DMS53 (cell line): Measurements from ENCODE around the gene PHF21A.
"Not testable (repeated sequence)": the region's sequence is repeated elsewhere in the genome, so short reads cannot be mapped to it uniquely, and the experiment has no call there.

Source experiments
- DNase-seq: peaks from one replicate; lab custom pipeline; 2025; lab: John Stamatoyannopoulos, UW

PHF21A gene

DNA sequence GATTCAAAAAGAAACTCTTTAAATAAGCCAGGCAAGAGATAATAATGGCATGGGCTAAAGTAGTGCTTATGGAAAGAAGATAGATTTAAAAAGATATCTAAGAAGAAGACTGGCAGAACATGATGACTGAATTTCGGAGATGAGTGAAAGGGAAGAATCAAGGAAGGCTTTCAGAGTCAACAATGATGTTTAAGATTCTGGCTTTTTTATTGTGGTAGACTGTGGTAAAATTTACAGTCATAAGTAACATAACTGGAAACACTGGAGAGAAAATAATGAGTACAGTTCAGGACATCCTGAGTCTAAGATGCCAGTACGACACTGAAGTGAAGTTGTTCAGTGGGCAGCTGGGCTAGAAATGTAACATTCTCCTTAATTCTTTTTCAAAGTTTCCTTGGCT is 85.2 kb downstream of the PHF21A start:
- DNase-seq: no peak

DNA sequence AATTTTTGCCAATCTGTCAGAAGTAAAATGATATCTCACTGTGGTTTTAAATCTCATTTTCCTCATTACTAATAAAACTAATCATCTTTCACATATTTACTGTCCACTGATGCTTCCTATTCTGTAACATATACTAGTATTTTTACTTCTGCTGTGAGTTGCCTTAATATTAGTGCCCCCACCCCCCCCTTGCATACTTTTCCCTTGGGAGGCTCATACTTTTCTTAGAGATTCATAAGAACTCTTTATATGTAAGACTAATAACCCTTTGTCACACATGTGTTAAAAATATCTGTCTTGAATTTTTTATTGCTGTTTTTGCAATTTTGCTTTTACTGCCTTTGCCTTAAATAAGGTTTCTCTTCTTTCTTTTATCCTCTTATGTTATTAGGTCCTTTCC is 87.2 kb downstream of the PHF21A start:
- no peak for DNase-seq

DNA sequence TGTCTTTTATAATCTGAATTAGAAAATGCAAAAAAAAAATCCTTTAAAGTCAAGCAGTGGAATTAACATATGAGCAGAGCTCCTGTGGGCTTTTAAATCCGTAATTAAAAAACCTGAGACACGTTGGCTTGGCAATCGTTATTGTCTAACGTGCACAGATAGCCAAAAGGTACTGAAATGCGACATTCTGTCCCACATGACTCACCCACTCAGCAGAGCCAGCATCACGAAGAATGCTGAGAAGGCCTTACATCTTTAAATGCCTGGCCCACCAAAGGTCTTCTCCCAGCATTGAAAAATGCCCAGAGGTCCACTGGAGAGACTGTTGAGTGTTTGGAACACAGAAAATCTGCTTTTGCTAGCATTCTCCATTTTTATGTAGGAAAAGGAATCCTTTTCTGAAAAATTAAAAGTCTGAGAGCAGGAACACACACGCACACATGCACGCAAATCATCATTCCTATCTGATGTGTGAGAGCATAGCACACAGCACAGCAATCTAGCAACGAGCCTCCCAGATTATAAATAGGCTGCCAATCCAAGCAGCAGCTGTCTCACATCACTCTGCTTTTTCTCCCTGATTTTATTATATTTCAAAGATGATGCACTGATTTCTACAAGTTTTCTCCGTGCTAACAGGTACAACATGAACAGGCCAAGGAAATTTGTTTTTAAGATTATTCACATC is 94.5 kb downstream of the PHF21A start:
- no peak for DNase-seq

DNA sequence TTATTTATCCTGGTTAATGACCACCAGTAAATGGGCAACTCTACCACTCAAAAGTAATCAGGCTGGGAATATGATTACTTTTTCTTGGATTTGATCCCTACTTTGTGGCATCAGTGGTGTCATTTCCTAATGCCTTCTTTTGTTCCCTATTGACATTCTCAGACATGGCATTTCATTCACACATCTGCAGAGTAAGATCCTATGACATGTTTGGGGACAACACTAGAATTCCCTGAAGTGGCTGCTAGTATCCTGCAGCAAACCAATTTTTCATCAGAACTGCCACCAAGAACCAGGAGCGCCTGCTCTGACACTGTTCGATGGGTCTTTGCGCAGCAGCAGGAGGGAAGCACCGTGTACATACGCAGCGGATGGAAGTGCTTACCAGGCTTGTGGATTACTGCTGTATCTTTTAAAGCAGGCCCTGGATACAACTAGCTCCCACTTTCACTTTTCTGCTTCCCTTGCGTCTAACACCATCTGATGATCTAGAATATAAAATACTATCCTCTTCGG is 101.1 kb downstream of the PHF21A start:
- DNase-seq: no peak

DNA sequence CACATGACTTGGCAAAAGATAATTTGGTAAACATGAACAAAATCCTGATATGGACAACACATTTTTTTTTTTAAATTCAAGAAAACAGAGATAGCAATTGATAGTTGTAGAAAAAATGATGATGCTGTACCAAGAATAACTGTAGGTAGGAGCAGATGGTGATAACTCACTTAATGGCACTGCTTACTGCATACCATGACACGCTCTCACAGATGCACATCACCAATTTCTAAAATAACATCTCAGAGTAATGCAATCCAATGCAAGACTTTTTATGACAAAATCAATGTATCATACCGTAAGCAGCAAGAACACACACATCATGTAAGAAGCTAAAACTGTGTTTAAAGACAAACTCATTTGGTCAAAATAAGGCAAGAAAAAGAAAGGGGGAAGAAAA is 102.6 kb downstream of the PHF21A start:
- DNase-seq: no peak

DNA sequence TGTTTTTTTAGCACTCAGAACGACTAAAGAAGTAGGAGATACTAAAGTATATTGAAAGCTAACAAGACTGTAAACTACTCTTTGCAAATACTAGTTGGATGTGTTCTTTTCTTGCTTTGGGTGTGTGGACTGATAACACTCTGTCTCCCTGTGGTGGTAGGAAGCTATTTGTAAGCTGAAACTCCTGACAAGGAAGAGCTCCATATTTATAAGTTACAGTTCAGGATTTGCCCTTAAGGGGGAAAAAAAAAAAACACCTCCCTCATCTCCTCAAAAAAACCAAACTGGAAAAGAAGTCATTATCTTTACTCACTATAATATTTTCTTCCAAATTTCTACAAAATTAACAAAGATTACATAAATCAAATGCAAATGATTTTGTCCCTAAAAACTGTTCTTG is 103.9 kb downstream of the PHF21A start:
- no peak for DNase-seq

DNA sequence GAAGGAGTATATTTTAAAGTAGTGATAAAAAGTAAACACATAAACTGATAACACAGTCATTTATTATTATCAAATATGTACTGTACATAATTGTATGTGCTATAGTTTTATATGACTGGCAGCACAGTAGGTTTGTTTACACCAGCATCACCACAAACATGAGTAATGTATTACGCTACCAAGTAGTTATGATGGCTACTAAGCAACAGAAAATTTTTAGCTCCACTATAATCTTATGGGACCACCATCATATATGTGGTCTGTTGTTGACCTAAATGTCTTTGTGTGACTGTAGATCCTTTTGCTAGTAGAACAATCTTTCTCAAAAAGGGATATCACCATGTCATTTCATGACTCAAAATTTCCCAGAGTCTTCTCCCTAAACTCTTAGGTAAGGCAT is 105.3 kb downstream of the PHF21A start:
- no peak for DNase-seq

DNA sequence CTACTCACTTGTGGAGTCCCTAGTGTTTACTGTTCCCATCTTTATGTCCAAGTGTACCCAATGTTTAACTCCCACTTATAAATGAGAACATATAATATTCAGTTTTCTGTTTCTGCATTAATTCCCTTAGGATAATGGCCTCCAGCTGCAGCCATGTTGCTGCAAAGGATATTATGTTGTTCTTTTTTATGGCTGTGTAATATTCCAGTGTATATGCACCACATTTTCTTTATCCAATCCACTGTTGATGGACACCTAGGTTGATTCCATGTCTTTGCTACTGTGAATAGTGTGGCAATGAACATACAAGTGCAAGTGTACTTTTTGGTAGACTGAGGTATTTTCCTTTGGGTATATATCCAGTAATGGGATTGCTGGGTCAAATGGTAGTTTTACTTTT is 107.1 kb downstream of the PHF21A start:
- not testable (repeated sequence) for DNase-seq

DNA sequence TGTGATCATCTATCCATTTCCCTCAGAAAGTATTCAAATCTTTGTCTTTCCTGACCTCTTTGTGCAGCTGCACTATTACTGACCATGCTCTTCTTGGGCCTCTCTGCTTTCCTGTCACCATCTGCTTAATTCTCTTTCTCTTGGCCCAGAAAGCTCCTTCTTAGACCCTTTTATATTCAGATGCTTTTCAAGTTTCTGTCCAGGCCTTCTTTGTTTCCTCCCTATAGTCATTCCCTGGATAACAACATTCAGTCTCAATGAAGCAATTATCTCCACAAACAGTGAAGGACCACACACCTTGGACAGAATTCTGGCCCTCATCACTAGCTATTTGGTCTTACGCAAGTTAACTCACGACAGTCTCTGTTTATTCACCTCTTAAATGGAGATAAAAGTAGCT is 109.1 kb downstream of the PHF21A start:
- DNase-seq: no peak

DNA sequence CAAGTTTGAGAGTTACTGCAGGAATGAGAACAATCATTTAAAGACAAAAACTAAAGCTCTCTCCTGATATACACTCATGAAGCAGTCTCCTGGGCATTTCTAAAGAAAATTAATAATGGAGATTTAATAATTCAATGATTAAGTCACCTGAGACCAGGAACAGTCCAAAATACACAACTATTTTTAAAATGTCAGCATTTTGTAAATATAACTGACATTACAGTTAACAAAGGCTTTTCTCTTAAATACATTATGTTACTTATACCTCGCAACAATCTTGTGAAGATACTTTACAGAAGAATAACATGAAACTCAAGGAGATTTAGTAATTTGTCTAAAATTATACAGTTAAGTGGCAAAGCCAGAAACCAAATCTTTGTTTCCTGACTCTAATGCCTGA is 111.2 kb downstream of the PHF21A start:
- DNase-seq: no peak

DNA sequence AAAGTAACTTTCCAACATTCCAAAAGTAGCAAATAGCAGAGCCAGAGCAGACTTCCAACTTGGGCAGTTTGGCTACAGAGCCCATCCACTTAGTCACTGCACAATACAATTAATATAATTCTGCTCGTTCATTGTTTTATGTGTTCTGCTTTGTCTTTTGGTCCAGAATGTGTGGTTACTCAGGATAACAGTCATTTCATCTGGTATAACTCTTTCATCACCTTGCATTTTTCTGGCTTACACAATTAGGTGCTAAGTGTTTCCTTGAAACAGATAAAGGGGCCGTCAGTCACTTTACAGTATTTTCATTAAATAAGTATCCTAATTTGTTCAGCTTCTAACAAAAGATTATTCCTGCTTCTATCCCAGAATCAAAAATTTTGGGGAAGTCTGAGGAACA is 111.6 kb downstream of the PHF21A start:
- DNase-seq: no peak

DNA sequence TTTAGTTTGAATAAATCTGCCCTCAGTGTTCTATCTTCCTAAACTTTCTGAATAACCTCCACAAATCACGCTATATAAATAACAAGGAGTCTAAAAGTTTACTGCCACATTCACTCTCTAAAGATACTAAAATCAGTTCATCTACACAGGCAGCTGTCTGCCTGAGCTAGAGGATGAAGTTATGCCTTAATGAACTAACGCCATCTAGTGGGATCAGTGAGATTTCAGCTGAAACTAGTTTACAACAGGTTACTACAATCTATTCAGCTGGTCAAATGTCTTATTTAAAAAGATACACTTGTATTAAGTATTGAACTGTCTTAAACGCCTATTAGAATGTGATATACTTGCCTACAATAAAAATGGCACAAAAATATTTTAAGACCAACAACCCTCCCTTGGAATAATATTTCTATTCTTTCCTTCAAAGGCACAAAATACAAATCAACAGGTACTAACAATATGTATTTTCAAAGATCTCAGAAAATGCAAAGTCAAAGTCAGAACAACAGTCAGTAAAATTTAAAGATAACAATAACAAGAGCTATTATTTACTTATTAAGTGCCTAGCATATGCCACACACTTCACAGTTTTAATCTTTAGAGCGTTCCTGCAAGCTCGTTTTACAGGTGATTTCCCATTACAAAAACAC is 114.7 kb downstream of the PHF21A start:
- DNase-seq: peak; percentile 80

DNA sequence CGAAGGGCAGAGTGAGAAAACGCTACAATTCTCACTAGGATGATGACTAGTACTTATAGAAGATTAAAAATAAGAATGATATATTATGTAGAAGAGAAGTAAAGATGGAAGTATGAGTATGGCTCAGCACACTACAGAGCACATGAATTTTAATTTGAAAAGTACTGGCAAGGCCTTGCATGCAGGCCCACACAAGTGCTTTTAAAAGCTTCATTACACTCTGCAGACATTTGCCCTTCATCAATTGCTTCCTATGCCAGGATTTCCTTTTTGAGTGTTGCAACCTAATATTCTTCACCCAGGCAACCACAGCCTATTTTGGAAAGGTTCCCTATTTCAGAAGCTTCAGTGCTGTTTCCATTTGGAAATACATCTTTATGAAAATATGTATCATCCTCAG is 117.7 kb downstream of the PHF21A start:
- DNase-seq: no peak

DNA sequence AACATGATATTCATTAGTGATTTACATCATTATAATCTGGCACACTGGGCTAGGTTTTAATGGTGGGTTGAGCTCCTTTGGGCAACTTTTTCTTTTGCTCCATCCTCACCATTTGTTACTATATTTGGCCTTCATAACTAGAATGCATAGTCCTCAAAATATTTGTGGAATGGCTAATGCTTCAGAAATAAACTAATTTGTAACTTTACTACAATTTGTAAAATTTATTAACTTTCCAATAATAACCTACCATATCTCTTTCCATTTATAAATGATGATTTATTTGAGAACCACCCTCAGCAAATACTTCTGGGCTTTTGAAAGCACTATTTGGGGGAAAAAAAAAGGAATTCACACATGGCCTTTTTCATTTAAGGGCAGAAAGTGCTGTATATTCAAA is 119.1 kb downstream of the PHF21A start:
- DNase-seq: no peak

DNA sequence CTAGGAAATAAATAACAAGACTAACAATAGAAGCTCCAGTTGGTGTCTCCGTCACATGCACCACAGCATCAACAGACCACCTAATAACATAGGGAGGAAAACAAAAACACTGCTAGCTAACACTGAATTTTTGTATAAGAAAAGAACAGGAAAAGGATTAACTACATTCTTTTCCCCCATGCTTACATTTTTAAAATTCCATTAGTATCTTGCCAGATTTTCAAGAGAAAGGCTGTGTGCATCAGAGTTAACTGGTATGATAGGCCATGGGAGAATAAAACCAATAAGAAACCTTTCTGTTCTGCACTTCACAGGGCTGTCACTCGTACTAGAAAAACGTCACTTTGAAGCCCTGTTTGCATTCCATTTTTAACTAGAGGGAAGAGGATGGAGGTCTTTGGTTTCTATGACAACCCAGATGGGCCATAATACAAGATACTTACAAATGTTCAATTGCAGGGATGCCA is 119.8 kb downstream of the PHF21A start:
- DNase-seq: no peak

DNA sequence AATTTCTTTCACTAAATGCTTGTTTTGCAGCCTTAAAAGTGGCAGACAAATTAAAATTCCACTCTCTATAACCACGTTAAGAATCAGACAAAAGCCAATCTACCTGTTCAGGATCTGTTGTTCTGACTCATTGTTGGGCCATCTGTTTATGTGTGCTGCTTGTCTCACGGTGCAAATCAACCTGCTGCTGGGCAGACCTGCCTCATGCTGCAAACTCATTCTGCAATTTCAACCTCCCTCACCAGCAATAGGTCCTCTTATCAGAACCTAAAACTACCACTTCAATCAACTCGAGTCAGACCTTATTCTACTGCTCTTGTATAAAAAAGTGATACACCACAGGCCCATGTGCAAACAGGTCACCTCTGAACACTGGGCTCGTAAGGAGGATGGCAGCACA is 123.7 kb downstream of the PHF21A start:
- peak; percentile 25 for DNase-seq

DNA sequence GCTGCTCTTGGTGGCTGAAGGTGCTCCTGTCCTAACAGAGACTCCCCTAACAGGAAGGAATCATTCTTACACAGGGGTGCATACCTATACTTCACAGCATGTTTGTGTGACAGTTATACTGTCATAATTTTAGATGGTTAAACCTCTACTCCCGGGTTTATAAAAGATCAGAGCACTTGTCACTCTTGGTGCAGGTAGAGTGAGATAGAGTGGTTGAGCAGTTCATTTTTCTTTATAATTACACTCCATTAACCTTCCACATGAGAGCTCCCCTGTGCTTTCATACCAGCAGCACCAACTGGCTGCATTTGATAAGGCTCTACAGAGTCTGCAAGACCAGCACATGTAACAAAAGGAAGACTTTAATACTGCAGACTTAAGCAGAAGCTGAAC is 125.9 kb downstream of the PHF21A start:
- DNase-seq: no peak

DNA sequence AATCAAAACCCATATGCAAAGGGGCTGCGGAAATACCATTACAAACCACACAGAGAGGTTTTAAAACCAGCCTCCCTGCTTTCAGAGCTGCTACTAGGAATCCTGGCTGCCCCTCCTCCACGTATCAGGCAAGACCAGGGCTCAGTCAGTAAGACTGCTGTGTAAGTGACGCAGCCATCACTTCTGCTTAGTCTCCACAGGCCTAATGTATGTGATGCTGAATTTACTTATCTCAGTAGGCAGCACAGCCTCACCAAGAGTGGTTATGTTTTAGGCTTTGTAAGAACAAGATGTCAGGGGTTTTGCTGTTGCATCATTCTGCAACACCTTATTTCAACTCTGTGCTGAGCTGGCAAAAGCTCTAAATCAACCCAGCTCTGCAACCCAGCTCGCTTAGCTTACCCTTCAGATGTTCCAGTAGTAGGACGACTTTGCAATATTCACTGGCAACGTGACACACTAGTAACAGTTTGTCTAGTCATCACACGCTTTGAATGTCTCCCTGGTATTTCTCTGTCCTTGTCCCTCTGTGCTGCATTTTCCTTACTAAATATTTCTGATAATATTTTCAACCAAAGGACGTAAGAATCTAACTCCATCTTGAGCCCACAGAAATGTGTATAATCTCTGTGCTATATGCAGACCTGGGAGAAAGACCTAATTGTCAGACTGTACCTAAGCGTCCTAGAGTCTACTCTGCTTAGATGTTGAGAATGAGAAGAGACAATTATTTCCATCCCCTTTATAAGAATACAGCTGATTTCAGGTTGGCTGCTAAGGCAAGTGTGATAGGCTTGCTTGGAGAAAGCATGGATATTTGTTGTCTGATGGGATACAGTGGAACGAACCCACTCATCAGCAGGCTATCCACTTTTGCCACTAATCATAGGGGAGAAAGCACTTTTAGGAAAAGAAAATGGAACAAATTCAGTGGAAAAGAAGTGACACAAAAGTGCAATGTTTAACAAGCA is 126.6 kb downstream of the PHF21A start:
- no peak for DNase-seq

DNA sequence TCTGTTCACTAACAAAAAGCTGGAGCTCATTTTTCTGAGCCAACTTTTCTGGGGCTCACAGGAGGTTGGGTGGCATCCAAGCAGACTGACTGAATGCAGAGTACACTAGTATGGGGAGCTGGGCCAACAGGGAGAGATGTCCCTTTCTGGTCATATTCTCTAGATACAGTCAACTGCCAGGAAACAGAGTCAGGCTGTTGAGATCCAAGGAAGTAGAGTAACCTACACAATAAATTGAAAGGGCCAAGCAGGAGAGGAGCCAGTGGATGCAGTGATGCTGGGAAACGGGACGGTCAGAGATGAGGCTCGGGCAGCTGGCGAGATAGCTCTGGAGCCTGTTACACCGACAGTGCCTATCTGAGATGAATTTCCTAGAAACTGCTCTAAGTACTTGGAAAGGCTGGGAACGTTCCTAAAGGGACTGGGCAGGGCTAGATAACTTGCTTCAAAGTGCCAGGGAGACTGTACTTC is 127.7 kb downstream of the PHF21A start:
- no peak for DNase-seq

DNA sequence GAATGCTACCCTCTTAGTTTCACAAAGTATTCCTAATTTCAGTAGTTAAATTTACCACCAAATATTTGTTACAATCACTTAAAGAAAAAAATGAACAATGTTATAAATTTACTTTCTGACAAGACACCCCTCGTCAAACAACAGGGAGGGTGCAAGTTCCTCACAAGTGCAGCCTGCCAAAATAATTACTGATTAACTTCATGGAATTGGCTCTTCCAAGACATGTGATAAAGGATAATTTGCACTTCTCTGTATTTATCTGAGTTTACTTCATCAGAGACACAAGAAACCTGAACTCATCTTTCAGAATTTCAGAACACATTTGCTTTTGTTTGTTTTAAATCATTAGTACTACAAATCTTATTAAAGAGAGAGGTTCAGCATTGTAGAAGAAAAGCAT is 132.3 kb downstream of the PHF21A start:
- DNase-seq: no peak

DNA sequence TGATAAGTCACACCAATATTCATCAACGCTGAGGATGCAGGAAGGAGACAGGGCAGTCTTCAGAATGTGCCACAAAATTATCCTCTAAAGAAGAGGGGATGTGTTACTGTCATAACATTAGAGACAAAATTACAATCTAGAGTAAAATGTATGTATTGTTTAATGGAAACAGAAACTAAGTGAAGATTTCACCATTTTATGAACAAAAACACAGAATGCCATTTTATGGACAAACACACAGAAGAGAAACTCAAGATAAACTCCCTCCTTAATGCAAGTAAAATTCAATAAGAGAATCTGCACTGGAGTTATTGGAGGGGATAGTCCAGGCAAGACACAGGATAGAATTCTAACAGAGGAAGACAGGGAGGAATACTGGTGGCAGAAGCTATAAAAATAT is 136.0 kb downstream of the PHF21A start:
- no peak for DNase-seq

DNA sequence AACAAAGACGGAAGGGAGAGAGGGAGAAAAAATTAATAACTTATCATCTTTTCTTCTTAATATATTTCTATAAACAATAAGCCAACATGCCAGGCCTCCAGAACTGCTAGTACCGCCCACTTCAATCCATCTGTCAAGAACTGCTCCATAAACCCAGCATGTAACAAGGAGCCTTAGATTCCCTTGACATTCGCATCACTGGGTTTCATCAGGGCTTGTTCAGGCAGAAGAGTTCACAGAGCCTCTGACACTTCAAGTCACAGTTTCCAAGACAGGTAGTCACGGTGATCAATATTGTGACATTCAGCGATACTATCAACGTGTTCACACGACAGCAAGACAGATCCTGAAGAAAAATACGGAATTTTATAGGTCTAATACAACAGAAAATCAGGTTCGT is 137.1 kb downstream of the PHF21A start:
- DNase-seq: no peak

DNA sequence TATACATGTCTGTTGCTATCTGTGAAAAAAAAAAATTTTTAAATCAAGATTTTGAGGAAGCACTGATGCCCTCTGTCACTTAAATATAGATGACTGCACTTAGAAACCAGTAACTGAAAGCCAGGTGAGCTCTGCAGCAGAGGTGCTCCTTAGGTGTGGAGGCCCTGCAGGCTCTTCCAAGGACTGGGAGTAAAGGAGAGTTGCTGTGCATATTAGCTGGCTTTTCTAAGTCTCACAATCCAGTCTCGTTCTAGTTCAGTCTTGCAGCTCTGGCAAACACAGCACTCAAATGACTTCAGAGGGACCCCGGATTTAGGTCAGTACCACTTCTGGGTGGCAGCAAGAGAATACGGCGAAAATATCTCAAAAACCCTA is 137.8 kb downstream of the PHF21A start:
- DNase-seq: no peak
